ENCODE data around the gene PRR9.
"Not testable (repeated sequence)": the region's sequence is repeated elsewhere in the genome, so short reads cannot be mapped to it uniquely, and the experiment has no call there.

Gene PRR9

DNA sequence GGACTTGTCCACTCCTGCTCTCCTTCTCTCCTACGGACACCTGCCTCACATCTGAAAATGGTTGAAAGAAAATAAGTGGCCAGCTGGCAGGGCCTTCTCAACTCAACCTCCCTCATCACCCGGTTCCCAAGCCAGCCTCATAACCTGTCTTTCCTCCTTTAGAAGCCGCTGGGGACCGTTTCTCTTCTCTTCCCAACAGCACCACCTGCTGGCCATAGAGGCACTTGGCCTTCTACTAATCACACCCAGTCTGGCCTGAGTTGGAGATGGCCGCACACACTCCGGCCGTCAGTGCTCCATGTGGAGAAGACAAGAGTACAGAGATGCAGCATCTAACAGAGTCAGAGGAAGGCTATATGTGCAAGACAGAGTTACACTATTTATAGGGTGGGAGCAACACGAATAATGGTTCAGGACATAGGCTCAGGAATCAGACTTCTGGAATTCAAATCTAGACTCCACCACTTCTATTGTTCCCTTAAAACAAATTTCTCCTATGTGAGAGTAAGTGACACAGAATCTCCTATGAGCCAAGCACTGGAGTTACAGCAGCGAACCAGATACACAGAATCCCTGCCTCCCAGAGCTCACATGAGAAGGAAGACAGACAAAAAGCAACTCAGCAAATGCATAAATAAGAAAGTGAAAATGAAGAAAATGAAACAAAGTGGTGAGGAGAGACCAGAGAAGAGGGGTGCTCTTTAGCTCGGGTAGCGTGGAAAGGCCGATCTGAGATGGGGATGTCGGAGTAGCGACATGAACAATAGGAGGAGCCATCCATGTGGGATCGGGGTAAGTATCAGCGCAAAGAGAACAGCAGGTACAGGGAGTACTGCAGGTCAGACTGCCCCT, 5.9 kb downstream of the PRR9 start:
- not testable (repeated sequence) for H4K20me1 ChIP-seq (ENCODE audit: insufficient read depth, low read length); H3K4me2 ChIP-seq (ENCODE audit: insufficient read depth, low read length); H3K9ac ChIP-seq (ENCODE audit: low read depth, low read length); H3K79me2 ChIP-seq (ENCODE audit: insufficient read depth, low read length); H3K4me1 ChIP-seq (ENCODE audit: insufficient read depth, low read length); H3K36me3 ChIP-seq (ENCODE audit: insufficient read depth, low read length); H3K9me3 ChIP-seq (ENCODE audit: insufficient read depth, low read length, severe bottlenecking); H3K27ac ChIP-seq (ENCODE audit: low read length); H2AFZ ChIP-seq (ENCODE audit: low read depth, low read length); H3K4me3 ChIP-seq (ENCODE audit: low read depth in 1 of 2, low read length in 2 of 2)
- TF ChIP-seq, protein P1, sequence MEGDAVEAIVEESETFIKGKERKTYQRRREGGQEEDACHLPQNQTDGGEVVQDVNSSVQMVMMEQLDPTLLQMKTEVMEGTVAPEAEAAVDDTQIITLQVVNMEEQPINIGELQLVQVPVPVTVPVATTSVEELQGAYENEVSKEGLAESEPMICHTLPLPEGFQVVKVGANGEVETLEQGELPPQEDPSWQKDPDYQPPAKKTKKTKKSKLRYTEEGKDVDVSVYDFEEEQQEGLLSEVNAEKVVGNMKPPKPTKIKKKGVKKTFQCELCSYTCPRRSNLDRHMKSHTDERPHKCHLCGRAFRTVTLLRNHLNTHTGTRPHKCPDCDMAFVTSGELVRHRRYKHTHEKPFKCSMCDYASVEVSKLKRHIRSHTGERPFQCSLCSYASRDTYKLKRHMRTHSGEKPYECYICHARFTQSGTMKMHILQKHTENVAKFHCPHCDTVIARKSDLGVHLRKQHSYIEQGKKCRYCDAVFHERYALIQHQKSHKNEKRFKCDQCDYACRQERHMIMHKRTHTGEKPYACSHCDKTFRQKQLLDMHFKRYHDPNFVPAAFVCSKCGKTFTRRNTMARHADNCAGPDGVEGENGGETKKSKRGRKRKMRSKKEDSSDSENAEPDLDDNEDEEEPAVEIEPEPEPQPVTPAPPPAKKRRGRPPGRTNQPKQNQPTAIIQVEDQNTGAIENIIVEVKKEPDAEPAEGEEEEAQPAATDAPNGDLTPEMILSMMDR (IDR thresholded peaks at IDR 0.05; ENCODE audit: borderline replicate concordance, extremely low read depth, low read length, poor library complexity, severe bottlenecking), result peak; percentile 69
- H3K27me3 ChIP-seq (ENCODE audit: insufficient read depth, low read length, poor library complexity), result peaks cover 23% of the 10 kb centered on the region
- DNase-seq (peak; percentile 64), ATAC-seq (ENCODE audit: insufficient read depth, low read depth) (peak; percentile 89)

- DNase-seq (no peak), ATAC-seq (ENCODE audit: insufficient read depth, low read depth) (no peak)
- Histone ChIP-seq H3K9me3 (ENCODE audit: insufficient read depth, low read length, severe bottlenecking) (no peaks in the 10 kb centered on the region), H3K79me2 (ENCODE audit: insufficient read depth, low read length) (no peaks in the 10 kb centered on the region), H3K36me3 (ENCODE audit: insufficient read depth, low read length) (no peaks in the 10 kb centered on the region), H2AFZ (ENCODE audit: low read depth, low read length) (no peak overlapping the region), H3K4me1 (ENCODE audit: insufficient read depth, low read length) (no peaks in the 10 kb centered on the region), H3K27me3 (ENCODE audit: insufficient read depth, low read length, poor library complexity) (peaks cover 10% of the 10 kb centered on the region), H3K4me2 (ENCODE audit: insufficient read depth, low read length) (no peak overlapping the region), H4K20me1 (ENCODE audit: insufficient read depth, low read length) (no peaks in the 10 kb centered on the region), H3K9ac (ENCODE audit: low read depth, low read length) (no peak overlapping the region), H3K4me3 (ENCODE audit: low read depth in 1 of 2, low read length in 2 of 2) (no peak overlapping the region), H3K27ac (ENCODE audit: low read length) (no peak overlapping the region)
- no peak for TF ChIP-seq EZH2 (IDR thresholded peaks at IDR 0.05; ENCODE audit: borderline replicate concordance, low read depth, low read length, severe bottlenecking)
- TF ChIP-seq, protein P1 (IDR thresholded peaks at IDR 0.05; ENCODE audit: borderline replicate concordance, extremely low read depth, low read length, poor library complexity, severe bottlenecking), result no peak
Measured at GRCh38 chr1:153227810-153228209, 10.4 kb downstream of the PRR9 start.

DNA sequence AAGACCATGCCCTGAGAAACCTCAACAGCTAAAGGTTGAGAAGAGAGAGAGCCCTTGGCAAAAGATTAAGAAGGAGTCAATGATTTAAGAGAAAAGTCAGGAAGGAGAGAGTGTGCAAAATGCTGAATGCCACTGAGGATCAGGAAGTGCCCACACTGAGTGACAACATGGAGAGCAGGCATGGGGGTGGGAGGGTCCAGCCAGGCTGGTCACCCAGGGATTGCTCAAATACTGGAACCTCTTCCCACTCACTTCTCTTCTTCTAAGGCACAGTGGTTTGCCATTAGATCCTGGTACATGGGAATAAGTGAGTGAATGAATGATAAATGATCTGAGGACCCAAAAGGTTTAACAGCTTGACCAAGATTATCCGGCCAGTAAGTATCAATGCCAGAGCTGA, 11.1 kb downstream of the PRR9 start:
- Histone ChIP-seq H2AFZ (ENCODE audit: low read depth, low read length) (no peak overlapping the region), H3K27ac (ENCODE audit: low read length) (no peak overlapping the region), H3K4me1 (ENCODE audit: insufficient read depth, low read length) (no peaks in the 10 kb centered on the region), H3K4me3 (ENCODE audit: low read depth in 1 of 2, low read length in 2 of 2) (no peak overlapping the region), H3K79me2 (ENCODE audit: insufficient read depth, low read length) (no peaks in the 10 kb centered on the region), H3K27me3 (ENCODE audit: insufficient read depth, low read length, poor library complexity) (peaks cover 10% of the 10 kb centered on the region), H3K36me3 (ENCODE audit: insufficient read depth, low read length) (no peaks in the 10 kb centered on the region), H3K9ac (ENCODE audit: low read depth, low read length) (no peak overlapping the region), H4K20me1 (ENCODE audit: insufficient read depth, low read length) (no peaks in the 10 kb centered on the region), H3K4me2 (ENCODE audit: insufficient read depth, low read length) (no peak overlapping the region), H3K9me3 (ENCODE audit: insufficient read depth, low read length, severe bottlenecking) (no peaks in the 10 kb centered on the region)
- DNase-seq (no peak), ATAC-seq (ENCODE audit: insufficient read depth, low read depth) (no peak)
- TF ChIP-seq EZH2 (IDR thresholded peaks at IDR 0.05; ENCODE audit: borderline replicate concordance, low read depth, low read length, severe bottlenecking), result no peak
- TF ChIP-seq, protein P1 (IDR thresholded peaks at IDR 0.05; ENCODE audit: borderline replicate concordance, extremely low read depth, low read length, poor library complexity, severe bottlenecking), result no peak

All from DND-41 (cell line).